Glutamatergic neuron (in vitro differentiated cells): ENCODE results near the gene DPF3. TPM values are rescaled to one million over a fixed set of nuclear protein-coding genes. Genes with fewer than 3 reads are reported as not detected.

Experiments
- DNase-seq: peaks from one replicate; pipeline ENCODE4 v3.0.0; 2022
- H3K27ac Mint-ChIP-seq: one replicate; pipeline ENCODE4 v1.8.0; 2020; ENCODE audit warnings: mild to moderate bottlenecking, mixed read lengths, inconsistent platforms; ENCODE audit not compliant: unreplicated experiment
- H3K27me3 Mint-ChIP-seq: one replicate; pipeline ENCODE4 v1.8.0; 2020; ENCODE audit warnings: mild to moderate bottlenecking, moderate library complexity, mixed read lengths, inconsistent platforms; ENCODE audit not compliant: unreplicated experiment
- H3K36me3 Mint-ChIP-seq: one replicate; pipeline ENCODE4 v1.8.0; 2020; ENCODE audit warnings: mild to moderate bottlenecking, mixed read lengths, inconsistent platforms; ENCODE audit not compliant: unreplicated experiment
- H3K4me1 Mint-ChIP-seq: one replicate; pipeline ENCODE4 v1.8.0; 2020; ENCODE audit warnings: mild to moderate bottlenecking, low read depth, mixed read lengths, inconsistent platforms; ENCODE audit not compliant: unreplicated experiment
- H3K4me3 Mint-ChIP-seq: one replicate; pipeline ENCODE4 v1.8.0; 2020; ENCODE audit warnings: mild to moderate bottlenecking, mixed read lengths, inconsistent platforms; ENCODE audit not compliant: unreplicated experiment
- H3K9me3 Mint-ChIP-seq: one replicate; pipeline ENCODE4 v1.8.0; 2020; ENCODE audit warnings: mild to moderate bottlenecking, moderate library complexity, mixed read lengths, inconsistent platforms; ENCODE audit not compliant: unreplicated experiment
- total RNA-seq: library from RNA; stranded (reverse); fragmentation: NEBNext Ultra II Directional; extraction: Animal tissue kit (Norgen Biotek cat#: 25700); gene quantifications from one replicate; pipeline ENCODE4 v1.2.1, GENCODE V29; 2021; ENCODE audit not compliant: unreplicated experiment
- TF ChIP-seq, protein P1 (sequence below): fragments of 200-600 bp; sonication (generic); IDR thresholded peaks from one replicate; pipeline ENCODE4 v1.5.0; 2021; ENCODE audit not compliant: partially characterized antibody, unreplicated experiment

The DPF3 gene
- total RNA-seq, 1 donor from 2014 or later = 13.7 TPM

DNA sequence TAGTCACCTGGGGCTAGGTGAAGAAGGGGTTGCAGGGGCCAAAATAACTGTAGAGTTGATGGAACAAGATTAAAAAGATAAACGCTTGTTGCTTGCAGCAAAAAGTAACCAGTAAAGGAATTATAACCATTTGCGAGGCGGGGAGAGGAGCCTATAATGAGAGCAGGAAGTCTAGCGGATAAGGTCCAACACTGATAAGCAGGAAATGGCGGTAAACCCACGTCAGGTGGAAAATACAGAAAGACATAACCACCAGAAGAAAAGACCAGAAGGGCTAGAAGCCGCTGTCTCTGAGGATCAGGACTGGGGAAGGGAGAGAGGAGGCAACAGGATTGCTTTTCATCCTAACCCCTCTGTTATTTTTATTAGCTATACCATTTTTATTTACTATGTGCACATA is 303.3 kb downstream of the DPF3 start:
- Mint-ChIP-seq H3K27ac (no peak overlapping the region), H3K36me3 (no peaks in the 10 kb centered on the region)

DNA sequence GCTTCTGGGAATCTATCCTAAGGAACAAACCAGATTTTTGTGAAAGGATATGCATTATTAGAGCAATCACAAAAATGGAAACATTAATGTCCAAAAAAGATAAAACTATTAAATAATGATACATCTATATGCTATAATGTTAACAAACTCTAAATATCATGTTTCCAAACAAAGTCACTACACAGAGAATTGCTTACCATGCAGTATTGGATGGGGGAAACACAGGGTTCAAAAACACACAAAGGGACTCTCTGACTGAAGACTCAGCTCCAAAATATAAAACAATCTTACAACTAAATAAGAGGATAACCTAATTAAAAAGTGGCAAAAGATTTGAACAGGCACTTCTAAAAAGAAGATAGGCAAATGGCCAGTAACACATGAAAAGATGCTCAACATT is 304.2 kb downstream of the DPF3 start:
- TF ChIP-seq, protein P1, sequence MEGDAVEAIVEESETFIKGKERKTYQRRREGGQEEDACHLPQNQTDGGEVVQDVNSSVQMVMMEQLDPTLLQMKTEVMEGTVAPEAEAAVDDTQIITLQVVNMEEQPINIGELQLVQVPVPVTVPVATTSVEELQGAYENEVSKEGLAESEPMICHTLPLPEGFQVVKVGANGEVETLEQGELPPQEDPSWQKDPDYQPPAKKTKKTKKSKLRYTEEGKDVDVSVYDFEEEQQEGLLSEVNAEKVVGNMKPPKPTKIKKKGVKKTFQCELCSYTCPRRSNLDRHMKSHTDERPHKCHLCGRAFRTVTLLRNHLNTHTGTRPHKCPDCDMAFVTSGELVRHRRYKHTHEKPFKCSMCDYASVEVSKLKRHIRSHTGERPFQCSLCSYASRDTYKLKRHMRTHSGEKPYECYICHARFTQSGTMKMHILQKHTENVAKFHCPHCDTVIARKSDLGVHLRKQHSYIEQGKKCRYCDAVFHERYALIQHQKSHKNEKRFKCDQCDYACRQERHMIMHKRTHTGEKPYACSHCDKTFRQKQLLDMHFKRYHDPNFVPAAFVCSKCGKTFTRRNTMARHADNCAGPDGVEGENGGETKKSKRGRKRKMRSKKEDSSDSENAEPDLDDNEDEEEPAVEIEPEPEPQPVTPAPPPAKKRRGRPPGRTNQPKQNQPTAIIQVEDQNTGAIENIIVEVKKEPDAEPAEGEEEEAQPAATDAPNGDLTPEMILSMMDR = no peak
- peaks cover 3% of the 10 kb centered on the region for H3K27me3 Mint-ChIP-seq
- no peak for DNase-seq
- peaks cover 2% of the 10 kb centered on the region for H3K9me3 Mint-ChIP-seq
- no peaks in the 10 kb centered on the region for H3K36me3 Mint-ChIP-seq
- H3K4me3 Mint-ChIP-seq = no peak overlapping the region
- H3K27ac Mint-ChIP-seq = no peak overlapping the region
- H3K4me1 Mint-ChIP-seq = no peaks in the 10 kb centered on the region

More for the DNA sequence above, 303.3 kb downstream of the DPF3 start:
- TF ChIP-seq, protein P1 = no peak
- Mint-ChIP-seq H3K4me1 (no peaks in the 10 kb centered on the region), H3K4me3 (no peak overlapping the region), H3K9me3 (peaks cover 2% of the 10 kb centered on the region), H3K27me3 (no peaks in the 10 kb centered on the region)
- no peak for DNase-seq

DNA sequence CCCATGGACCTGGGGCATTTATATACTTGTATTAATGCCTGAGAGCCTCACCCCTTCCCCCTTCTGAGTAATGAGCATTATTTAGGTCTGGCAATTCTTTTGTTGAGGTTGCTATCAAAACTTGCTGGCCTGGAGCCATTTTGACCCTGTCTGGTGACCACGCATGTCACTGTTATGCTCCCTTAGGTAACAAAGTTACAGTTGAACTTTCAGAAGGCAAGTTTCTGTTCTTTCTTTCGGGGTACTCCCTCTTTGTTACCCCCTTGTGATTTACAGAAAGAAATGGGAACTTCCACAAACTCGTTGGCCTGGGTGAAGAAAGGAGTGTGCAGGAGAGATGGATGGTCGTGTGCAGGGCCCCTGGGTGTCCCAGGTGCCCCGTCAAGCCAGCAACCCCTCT is 305.4 kb downstream of the DPF3 start:
- H3K27ac Mint-ChIP-seq = no peak overlapping the region

DNA sequence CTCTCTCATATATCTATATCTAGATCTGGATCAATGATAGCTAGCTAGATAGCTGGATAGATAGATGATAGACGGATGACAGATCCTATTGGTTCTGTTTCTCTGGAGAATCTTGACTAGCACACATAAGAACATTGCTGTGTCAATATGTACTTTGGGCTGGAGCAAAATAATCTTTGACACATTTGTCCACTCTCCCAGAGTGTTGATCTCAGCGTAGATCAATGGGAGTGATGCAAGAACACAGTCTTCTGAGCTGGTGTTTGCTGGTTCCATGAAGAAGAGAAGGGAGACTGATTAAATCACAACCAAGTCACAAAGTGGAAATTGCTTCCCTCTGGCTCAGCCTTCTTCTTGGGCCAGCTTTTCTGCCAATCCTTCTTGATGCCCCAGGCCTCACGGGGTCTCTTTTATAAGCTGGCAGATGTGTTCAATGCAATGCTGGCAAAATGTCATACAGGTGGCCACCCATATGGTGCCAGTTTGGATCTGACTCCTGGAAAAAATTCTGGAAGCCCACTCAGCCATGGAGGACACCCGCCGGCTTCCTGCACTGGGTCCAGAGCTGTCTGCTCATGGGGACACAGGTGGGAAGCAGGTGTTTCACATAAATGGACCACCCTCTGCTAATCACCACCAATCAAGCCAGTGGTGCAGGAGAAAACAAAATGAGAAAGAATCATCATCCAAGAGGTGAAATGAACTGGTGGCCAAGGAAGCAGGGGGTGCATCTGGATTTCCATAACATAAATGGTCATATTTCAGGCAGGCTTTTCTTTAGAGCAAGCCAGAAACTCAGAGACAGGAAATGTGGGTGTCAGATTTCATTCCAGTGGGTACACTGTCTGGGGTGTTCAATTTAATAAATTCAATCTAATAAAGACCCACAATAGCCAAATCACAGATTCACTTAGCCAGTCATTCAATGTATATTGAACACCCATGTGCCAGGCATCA is 310.3 kb downstream of the DPF3 start:
- TF ChIP-seq, protein P1 = no peak
- Mint-ChIP-seq H3K27ac (no peak overlapping the region), H3K4me1 (no peaks in the 10 kb centered on the region), H3K36me3 (no peaks in the 10 kb centered on the region), H3K9me3 (no peaks in the 10 kb centered on the region), H3K27me3 (peaks cover 8% of the 10 kb centered on the region), H3K4me3 (no peak overlapping the region)
- DNase-seq = no peak

More for the DNA sequence above, 305.4 kb downstream of the DPF3 start:
- H3K36me3 Mint-ChIP-seq = no peaks in the 10 kb centered on the region
- no peaks in the 10 kb centered on the region for H3K4me1 Mint-ChIP-seq
- peaks cover 2% of the 10 kb centered on the region for H3K9me3 Mint-ChIP-seq
- no peak overlapping the region for H3K4me3 Mint-ChIP-seq
- DNase-seq = no peak
- peaks cover 5% of the 10 kb centered on the region for H3K27me3 Mint-ChIP-seq
- TF ChIP-seq, protein P1 = no peak

DNA sequence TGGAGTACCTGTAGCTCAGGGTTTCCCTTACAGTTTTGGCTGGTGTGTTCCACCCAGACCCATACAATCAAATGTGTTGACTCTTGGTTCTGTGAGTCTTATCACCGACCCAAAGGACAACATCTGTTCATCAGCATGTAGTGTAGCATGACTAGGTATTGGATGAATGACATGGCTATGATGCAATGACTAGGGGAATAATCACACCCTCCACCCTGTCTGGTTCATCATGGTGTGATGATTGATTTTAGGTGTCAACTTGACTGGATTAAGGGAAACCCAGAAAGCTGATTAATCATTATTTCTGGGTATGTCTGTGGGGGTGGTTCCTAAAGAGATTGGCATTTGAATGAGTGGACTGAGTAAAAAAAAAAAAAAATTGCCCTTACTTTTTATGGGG is 311.3 kb downstream of the DPF3 start:
- Mint-ChIP-seq H3K4me3 (no peak overlapping the region), H3K9me3 (no peaks in the 10 kb centered on the region), H3K27me3 (peaks cover 8% of the 10 kb centered on the region), H3K4me1 (no peaks in the 10 kb centered on the region), H3K27ac (no peak overlapping the region), H3K36me3 (no peaks in the 10 kb centered on the region)
- TF ChIP-seq, protein P1 = no peak
- no peak for DNase-seq
